ENCODE results near the gene DPPA5. TPM values are rescaled to one million over a fixed set of nuclear protein-coding genes. Genes with fewer than 3 reads are reported as not detected.

DPPA5 gene
- total and polyA plus RNA-seq, 2 donors (not counting 1 experiment from before 2014, with no cell fraction given) = not detected

- Histone ChIP-seq H3K36me3 (replicated peaks in 1 of 2; ENCODE audit: control extremely low read depth in 1 of 2, control insufficient read depth in 1 of 2, extremely low read depth in 1 of 2, insufficient read depth in 2 of 2, low read length in 1 of 2) (no peaks in the 10 kb centered on the region), H3K9me3 (ENCODE audit: control extremely low read depth in 1 of 3, control insufficient read depth in 2 of 3, insufficient read depth in 1 of 3, low read length in 2 of 3) (no peaks in the 10 kb centered on the region), H3K4me3 (ENCODE audit: control extremely low read depth in 1 of 5, extremely low read depth in 1 of 5, insufficient read depth in 1 of 5, low read depth in 2 of 5, low read length in 4 of 5) (no peak within 1 kb of the TSS), H4K20me1 (ENCODE audit: control insufficient read depth, insufficient read depth, low read length, poor library complexity, severe bottlenecking) (no peaks in the 10 kb centered on the region), H3K79me2 (ENCODE audit: control insufficient read depth, insufficient read depth, low read length) (no peaks in the 10 kb centered on the region), H3K4me1 (ENCODE audit: control insufficient read depth in 2 of 2, insufficient read depth in 2 of 2, low read length in 2 of 2) (no peaks in the 10 kb centered on the region), H3K27ac (ENCODE audit: low read length in 2 of 2) (no peak within 1 kb of the TSS), H3K27me3 (replicated peaks in 1 of 4; ENCODE audit: control extremely low read depth in 1 of 4, control insufficient read depth in 3 of 4, insufficient read depth in 4 of 4, low read length in 3 of 4) (no peaks in the 10 kb centered on the region), H3K4me2 (replicated peaks; ENCODE audit: low read depth, low read length, poor library complexity, severe bottlenecking) (no peak within 1 kb of the TSS), H2AFZ (ENCODE audit: insufficient read depth, low read depth, low read length, poor library complexity, severe bottlenecking) (no peak within 1 kb of the TSS), H3K9ac (ENCODE audit: low read length) (no peak within 1 kb of the TSS)
- Mint-ChIP-seq H3K9me3 (ENCODE audit: insufficient read depth) (no peaks in the 10 kb centered on the region), H3K27ac (no peak within 1 kb of the TSS), H3K4me3 (no peak within 1 kb of the TSS), H3K27me3 (peaks cover 7% of the 10 kb centered on the region), H3K4me1 (no peaks in the 10 kb centered on the region)
- DNase-seq = no peak
- ChIA-PET CTCF (no interaction called here), POLR2A (no interaction called here)
- TF ChIP-seq EZH2 (IDR thresholded peaks at IDR 0.05; ENCODE audit: borderline replicate concordance, insufficient read depth, low read depth, low read length, poor library complexity, severe bottlenecking) (no peak), CTCF (IDR thresholded peaks at IDR 0.05) (no peak)
- intact Hi-C loops (cut with micrococcal nuclease) = no loop called here
- ATAC-seq (ENCODE audit: low read depth) = no peak
- 93% methylated on average over 23 of the region's 23 CpGs for WGBS (ENCODE audit: insufficient coverage)
Observed at GRCh38 chr6:73362358-73362757, 8.3 kb upstream of the DPPA5 start, which contains the start of gene KHDC3L. TSS of gene KHDC3L (plus strand) at chr6:73362658. CDS start at chr6:73362730, 72 bp downstream.

GRCh38 chr6:73349311-73349710 is 4.8 kb downstream of the DPPA5 start:
- Histone ChIP-seq H4K20me1 (ENCODE audit: control insufficient read depth, insufficient read depth, low read length, poor library complexity, severe bottlenecking) (no peaks in the 10 kb centered on the region), H2AFZ (ENCODE audit: insufficient read depth, low read depth, low read length, poor library complexity, severe bottlenecking) (no peak overlapping the region), H3K36me3 (replicated peaks in 1 of 2; ENCODE audit: control extremely low read depth in 1 of 2, control insufficient read depth in 1 of 2, extremely low read depth in 1 of 2, insufficient read depth in 2 of 2, low read length in 1 of 2) (no peaks in the 10 kb centered on the region), H3K4me3 (ENCODE audit: control extremely low read depth in 1 of 5, extremely low read depth in 1 of 5, insufficient read depth in 1 of 5, low read depth in 2 of 5, low read length in 4 of 5) (no peak overlapping the region), H3K4me2 (replicated peaks; ENCODE audit: low read depth, low read length, poor library complexity, severe bottlenecking) (no peak overlapping the region), H3K9ac (ENCODE audit: low read length) (no peak overlapping the region), H3K27me3 (replicated peaks in 1 of 4; ENCODE audit: control extremely low read depth in 1 of 4, control insufficient read depth in 3 of 4, insufficient read depth in 4 of 4, low read length in 3 of 4) (peaks cover 0 to 27% (median 19%) of the 10 kb centered on the region in 4 experiments), H3K4me1 (ENCODE audit: control insufficient read depth in 2 of 2, insufficient read depth in 2 of 2, low read length in 2 of 2) (no peaks in the 10 kb centered on the region), H3K79me2 (ENCODE audit: control insufficient read depth, insufficient read depth, low read length) (no peaks in the 10 kb centered on the region), H3K9me3 (ENCODE audit: control extremely low read depth in 1 of 3, control insufficient read depth in 2 of 3, insufficient read depth in 1 of 3, low read length in 2 of 3) (peaks cover 0 to 12% (median 0%) of the 10 kb centered on the region in 3 donors), H3K27ac (ENCODE audit: low read length in 2 of 2) (no peak overlapping the region)
- Mint-ChIP-seq H3K4me3 (no peak overlapping the region), H3K27ac (no peak overlapping the region), H3K9me3 (ENCODE audit: insufficient read depth) (no peaks in the 10 kb centered on the region), H3K27me3 (peaks cover 33% of the 10 kb centered on the region), H3K4me1 (no peaks in the 10 kb centered on the region)
- TF ChIP-seq EZH2 (IDR thresholded peaks at IDR 0.05; ENCODE audit: borderline replicate concordance, insufficient read depth, low read depth, low read length, poor library complexity, severe bottlenecking) (no peak), CTCF (IDR thresholded peaks at IDR 0.05) (no peak)
- ChIA-PET CTCF (interaction anchor here (1.7 kb wide), 1 partner anchor 23 kb away, joined by 8 read pairs; no protein-coding TSS in a partner anchor), POLR2A (no interaction called here)
- intact Hi-C loops (cut with micrococcal nuclease) = no loop called here
- no peak for ATAC-seq (ENCODE audit: low read depth)
- no CpG with 5 or more reads among the region's 6 CpGs for WGBS (ENCODE audit: insufficient coverage)
- DNase-seq = no peak

All from B cell (primary cell).